ENCODE data around the gene DHX36.

Gene DHX36, protein sequence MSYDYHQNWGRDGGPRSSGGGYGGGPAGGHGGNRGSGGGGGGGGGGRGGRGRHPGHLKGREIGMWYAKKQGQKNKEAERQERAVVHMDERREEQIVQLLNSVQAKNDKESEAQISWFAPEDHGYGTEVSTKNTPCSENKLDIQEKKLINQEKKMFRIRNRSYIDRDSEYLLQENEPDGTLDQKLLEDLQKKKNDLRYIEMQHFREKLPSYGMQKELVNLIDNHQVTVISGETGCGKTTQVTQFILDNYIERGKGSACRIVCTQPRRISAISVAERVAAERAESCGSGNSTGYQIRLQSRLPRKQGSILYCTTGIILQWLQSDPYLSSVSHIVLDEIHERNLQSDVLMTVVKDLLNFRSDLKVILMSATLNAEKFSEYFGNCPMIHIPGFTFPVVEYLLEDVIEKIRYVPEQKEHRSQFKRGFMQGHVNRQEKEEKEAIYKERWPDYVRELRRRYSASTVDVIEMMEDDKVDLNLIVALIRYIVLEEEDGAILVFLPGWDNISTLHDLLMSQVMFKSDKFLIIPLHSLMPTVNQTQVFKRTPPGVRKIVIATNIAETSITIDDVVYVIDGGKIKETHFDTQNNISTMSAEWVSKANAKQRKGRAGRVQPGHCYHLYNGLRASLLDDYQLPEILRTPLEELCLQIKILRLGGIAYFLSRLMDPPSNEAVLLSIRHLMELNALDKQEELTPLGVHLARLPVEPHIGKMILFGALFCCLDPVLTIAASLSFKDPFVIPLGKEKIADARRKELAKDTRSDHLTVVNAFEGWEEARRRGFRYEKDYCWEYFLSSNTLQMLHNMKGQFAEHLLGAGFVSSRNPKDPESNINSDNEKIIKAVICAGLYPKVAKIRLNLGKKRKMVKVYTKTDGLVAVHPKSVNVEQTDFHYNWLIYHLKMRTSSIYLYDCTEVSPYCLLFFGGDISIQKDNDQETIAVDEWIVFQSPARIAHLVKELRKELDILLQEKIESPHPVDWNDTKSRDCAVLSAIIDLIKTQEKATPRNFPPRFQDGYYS

GRCh38 chr3:154323891-154324738 lies at the start of gene DHX36:
Gene DHX36, minus strand, starts transcription at chr3:154324487. Its CDS starts 71 bp downstream, at chr3:154324416.
- peak; percentile 41 for TF ChIP-seq CTCF (IDR thresholded peaks at IDR 0.05)

- no peak for TF ChIP-seq CTCF (IDR thresholded peaks at IDR 0.05)
Measured at GRCh38 chr3:154367221-154367620, 42.9 kb upstream of the DHX36 start.

DNA sequence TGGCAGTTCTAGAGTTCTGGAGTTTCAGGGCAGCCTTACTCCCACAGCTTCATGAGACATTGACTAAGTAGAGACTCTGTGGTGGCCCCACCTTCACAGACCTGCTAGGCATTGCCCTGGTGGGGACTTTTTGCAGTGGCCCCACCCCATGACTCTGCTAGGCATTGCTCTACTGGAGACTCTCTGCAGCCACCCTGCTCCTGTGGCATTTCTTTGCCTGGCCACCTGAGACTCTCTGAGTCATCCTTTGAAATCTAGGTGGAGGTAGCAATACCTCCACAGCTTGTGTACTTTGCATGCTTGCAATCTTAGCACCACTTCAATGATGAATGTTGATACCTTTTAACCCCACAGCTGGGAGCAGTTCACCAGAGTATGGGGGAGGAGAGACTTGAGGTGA lies 40.6 kb upstream of the DHX36 start:
- TF ChIP-seq CTCF (IDR thresholded peaks at IDR 0.05) = no peak

- no peak for TF ChIP-seq CTCF (IDR thresholded peaks at IDR 0.05)
Measured at GRCh38 chr3:154361099-154361498, 36.8 kb upstream of the DHX36 start.

GRCh38 chr3:154356009-154356408 lies 31.7 kb upstream of the DHX36 start:
- TF ChIP-seq CTCF (IDR thresholded peaks at IDR 0.05) = no peak

GRCh38 chr3:154349223-154349622 lies 24.9 kb upstream of the DHX36 start:
- no peak for TF ChIP-seq CTCF (IDR thresholded peaks at IDR 0.05)

Measured in LNCAP (cell line).